HepG2 (cell line): ENCODE measurements around the gene CDK15.

Experiments used
- CEBPB ChIP-seq: IDR thresholded peaks from 2 replicates; pipeline ENCODE4 v1.6.1; 2011; ENCODE audit warnings: low read depth, low read length, improper control_type of control experiment, borderline replicate concordance
- CTCF ChIP-seq: sonication (generic); formaldehyde crosslinking; IDR thresholded peaks from 2 replicates; pipeline ENCODE4 v1.5.0; 2020; ENCODE audit warnings: mild to moderate bottlenecking, missing genetic modification reagents, moderate library complexity
- HDAC6 ChIP-seq: fragments of 200-600 bp; sonication (generic); IDR thresholded peaks from 2 replicates; pipeline ENCODE4 v1.7.0; 2017; ENCODE audit warnings: mild to moderate bottlenecking, antibody characterized with exemption, low read length, low read depth
- HMG20B ChIP-seq: conservative IDR thresholded peaks from 2 replicates; pipeline ENCODE4 v1.6.1; 2016; ENCODE audit warnings: missing genetic modification reagents, missing compliant biosample characterization
- HOMEZ ChIP-seq: IDR thresholded peaks from 2 replicates; pipeline ENCODE4 v1.6.1; 2016; ENCODE audit warnings: low read depth
- KMT2A ChIP-seq: sonication (generic); formaldehyde crosslinking; IDR thresholded peaks from 2 replicates; pipeline ENCODE4 v1.4.0; 2020; ENCODE audit warnings: missing genetic modification reagents
- NFE2 ChIP-seq: sonication (generic); formaldehyde crosslinking; IDR thresholded peaks from 2 replicates; pipeline ENCODE4 v1.4.0; 2020; ENCODE audit warnings: missing genetic modification reagents
- STAG1 ChIP-seq: sonication (generic); formaldehyde crosslinking; IDR thresholded peaks from 2 replicates; pipeline ENCODE4 v1.4.0; 2020; ENCODE audit warnings: missing genetic modification reagents
- TCF12 ChIP-seq, 2 experiments: fragments of 450-650 bp in 1 of 2; sonication (generic) in 1 of 2; formaldehyde crosslinking in 1 of 2; IDR thresholded peaks; 2 replicates each; pipeline versions ENCODE4 v1.6.1 to v1.8.0; 2017 to 2022; ENCODE audit warnings: antibody characterized with exemption in 1 of 2, mild to moderate bottlenecking in 1 of 2, missing genetic modification reagents in 1 of 2, moderate library complexity in 1 of 2
- TFDP1 ChIP-seq: IDR thresholded peaks from 2 replicates; pipeline ENCODE4 v1.6.1; 2016; ENCODE audit warnings: missing compliant biosample characterization, missing genetic modification reagents, borderline replicate concordance
- ZBTB1 ChIP-seq: sonication (generic); formaldehyde crosslinking; IDR thresholded peaks from 2 replicates; pipeline ENCODE4 v1.4.0; 2020; ENCODE audit warnings: missing genetic modification reagents, borderline replicate concordance
- ZBTB2 ChIP-seq: sonication (generic); formaldehyde crosslinking; IDR thresholded peaks from 2 replicates; pipeline ENCODE4 v1.8.0; 2022; ENCODE audit warnings: low read depth, missing genetic modification reagents

GRCh38 chr2:201852878-201853415, 46.6 kb downstream of the CDK15 start:
- TF ChIP-seq ZBTB1 (CRISPR knock-in tag) (no peak), CTCF (CRISPR knock-in tag) (no peak), ZBTB2 (no peak), KMT2A (CRISPR knock-in tag) (no peak), TFDP1 (no peak), STAG1 (no peak), HOMEZ (CRISPR knock-in tag) (no peak), HDAC6 (no peak), HMG20B (CRISPR knock-in tag) (no peak), NFE2 (no peak), TCF12 (IDR thresholded peaks at IDR 0.05) (no peak), TCF12 (CRISPR knock-in tag; IDR thresholded peaks at IDR 0.05) (no peak), CEBPB (no peak)
